ENCODE measurements around the gene SRMS.

Gene SRMS

DNA sequence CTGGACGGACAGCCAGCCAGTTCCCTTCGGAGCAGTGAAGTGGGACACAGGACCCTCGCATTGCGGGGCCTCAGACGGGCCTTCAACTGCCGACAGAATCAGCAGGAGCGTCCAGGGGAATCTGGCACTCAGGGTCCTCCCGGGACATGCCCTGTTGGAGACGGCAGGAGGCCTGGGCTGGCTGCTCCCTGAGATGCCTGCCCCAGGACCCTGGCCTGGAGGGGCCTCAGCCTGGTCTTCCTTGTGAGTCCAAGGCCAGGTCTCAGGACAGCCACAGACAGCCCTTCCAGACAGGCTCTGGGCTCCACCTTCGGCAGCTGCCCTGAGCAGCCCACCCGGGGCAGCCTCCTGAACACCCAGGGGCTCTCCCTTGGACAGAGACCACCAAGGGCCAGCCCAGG, 41.1 kb upstream of the SRMS start:
- H3K36me3 ChIP-seq (ENCODE audit: insufficient read depth, low read length) = 0 out of 2 replicates have a peak, but pooled peaks cover 2% of the 10 kb centered on the region
- no peak overlapping the region for H3K27ac ChIP-seq (ENCODE audit: low read depth, low read length)
- no peaks in the 10 kb centered on the region for H3K4me1 ChIP-seq (ENCODE audit: control insufficient read depth, insufficient read depth, low read length, unreplicated experiment)
- no peaks in the 10 kb centered on the region for H3K79me2 ChIP-seq (ENCODE audit: control insufficient read depth, insufficient read depth, low read length, unreplicated experiment)
- H3K4me3 ChIP-seq (ENCODE audit: low read depth, low read length) = no peak overlapping the region
- no peak overlapping the region for H2AFZ ChIP-seq (ENCODE audit: low read length, unreplicated experiment)
- H3K27me3 ChIP-seq (ENCODE audit: insufficient read depth, low read length) = no peaks in the 10 kb centered on the region

DNA sequence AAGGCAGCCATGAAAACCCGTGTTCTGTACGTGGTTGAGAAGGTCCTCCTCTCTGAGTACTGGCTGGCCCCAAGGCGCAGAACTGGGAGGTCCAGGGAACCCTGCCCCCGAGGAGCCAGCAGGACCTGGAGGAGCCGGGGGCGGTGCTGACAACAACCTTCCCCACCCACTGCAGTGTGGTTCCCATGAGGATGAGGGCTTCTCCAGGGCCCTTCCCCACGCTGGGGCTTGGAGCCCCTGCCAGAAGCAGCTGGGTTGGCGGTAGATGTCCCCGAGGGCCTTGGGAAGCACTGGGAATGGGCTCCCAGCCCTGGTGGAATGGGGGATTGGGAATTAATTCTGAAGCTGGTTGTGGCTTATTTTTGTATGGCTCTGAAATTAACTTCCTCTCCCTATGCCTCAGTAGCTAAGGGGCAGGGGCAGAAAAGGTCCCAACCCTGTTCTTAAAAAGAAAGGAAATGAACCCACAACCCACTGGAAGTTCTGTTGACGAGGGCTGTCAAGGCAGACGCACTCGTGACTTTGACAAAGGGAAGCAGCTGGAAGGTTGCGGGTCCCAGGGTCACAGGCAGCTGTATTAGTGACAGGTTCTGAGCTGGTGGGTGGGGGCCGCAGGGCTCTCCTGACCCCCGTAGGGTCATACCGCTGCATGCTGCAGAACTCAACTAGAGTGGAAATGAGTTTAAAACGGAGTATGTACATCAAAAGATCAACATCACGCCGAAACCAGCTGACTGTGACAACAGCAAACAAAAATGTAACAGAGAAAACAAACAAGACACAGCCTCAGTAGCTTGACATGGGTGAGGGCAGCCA, 40.4 kb upstream of the SRMS start:
- Histone ChIP-seq H2AFZ (ENCODE audit: low read length, unreplicated experiment) (no peak overlapping the region), H3K4me3 (ENCODE audit: low read depth, low read length) (no peak overlapping the region), H3K4me1 (ENCODE audit: control insufficient read depth, insufficient read depth, low read length, unreplicated experiment) (no peaks in the 10 kb centered on the region), H3K27ac (ENCODE audit: low read depth, low read length) (no peak overlapping the region), H3K79me2 (ENCODE audit: control insufficient read depth, insufficient read depth, low read length, unreplicated experiment) (no peaks in the 10 kb centered on the region), H3K27me3 (ENCODE audit: insufficient read depth, low read length) (no peaks in the 10 kb centered on the region), H3K36me3 (ENCODE audit: insufficient read depth, low read length) (0 out of 2 replicates have a peak, but pooled peaks cover under 1% of the 10 kb centered on the region)

DNA sequence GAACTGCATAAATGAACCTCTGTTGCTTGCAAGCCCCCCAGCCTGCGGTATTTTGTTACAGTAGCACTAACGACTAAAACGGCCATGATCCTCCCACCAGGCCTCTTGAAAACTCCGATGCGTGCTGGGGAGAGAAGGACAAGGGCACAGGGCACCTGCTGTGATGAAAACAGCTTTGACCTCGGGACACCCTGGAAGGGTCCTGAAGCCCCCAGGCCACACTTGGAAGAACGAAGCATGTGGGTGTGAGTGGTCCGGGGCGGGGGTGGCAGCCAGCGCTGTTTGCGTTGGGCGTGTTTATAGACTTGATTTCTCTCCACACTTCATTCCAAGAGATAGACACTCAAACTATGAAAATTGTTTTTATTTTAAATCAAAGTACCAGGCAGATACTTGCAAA, 39.7 kb upstream of the SRMS start:
- H3K36me3 ChIP-seq (ENCODE audit: insufficient read depth, low read length) = no peaks in the 10 kb centered on the region
- H3K79me2 ChIP-seq (ENCODE audit: control insufficient read depth, insufficient read depth, low read length, unreplicated experiment) = no peaks in the 10 kb centered on the region
- H3K27me3 ChIP-seq (ENCODE audit: insufficient read depth, low read length) = no peaks in the 10 kb centered on the region
- no peak overlapping the region for H2AFZ ChIP-seq (ENCODE audit: low read length, unreplicated experiment)
- H3K4me1 ChIP-seq (ENCODE audit: control insufficient read depth, insufficient read depth, low read length, unreplicated experiment) = no peaks in the 10 kb centered on the region
- no peak overlapping the region for H3K4me3 ChIP-seq (ENCODE audit: low read depth, low read length)
- H3K27ac ChIP-seq (ENCODE audit: low read depth, low read length) = no peak overlapping the region

DNA sequence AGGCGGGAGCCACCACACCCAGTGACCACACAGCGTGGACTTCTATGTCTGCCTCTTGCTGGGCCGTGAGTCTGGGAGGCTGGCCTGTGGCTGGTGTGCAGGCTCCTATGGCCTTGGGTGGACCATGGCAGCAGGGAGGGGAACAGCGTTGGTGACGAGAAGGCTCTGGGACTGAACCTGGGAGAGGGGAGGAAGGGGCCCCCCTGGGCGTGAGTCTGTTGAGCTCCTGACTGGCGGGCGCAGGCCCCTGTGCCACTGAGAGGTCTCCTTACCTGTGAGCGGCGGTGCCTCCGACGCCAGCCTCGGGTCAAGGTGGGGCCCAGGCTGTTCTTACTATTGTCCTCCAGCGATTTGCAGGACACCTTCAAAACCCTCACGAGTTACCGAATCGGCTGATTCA, 39.2 kb upstream of the SRMS start:
- Histone ChIP-seq H3K4me1 (ENCODE audit: control insufficient read depth, insufficient read depth, low read length, unreplicated experiment) (no peaks in the 10 kb centered on the region), H3K79me2 (ENCODE audit: control insufficient read depth, insufficient read depth, low read length, unreplicated experiment) (no peaks in the 10 kb centered on the region), H3K4me3 (ENCODE audit: low read depth, low read length) (no peak overlapping the region), H3K27me3 (ENCODE audit: insufficient read depth, low read length) (no peaks in the 10 kb centered on the region), H2AFZ (ENCODE audit: low read length, unreplicated experiment) (no peak overlapping the region), H3K27ac (ENCODE audit: low read depth, low read length) (no peak overlapping the region), H3K36me3 (ENCODE audit: insufficient read depth, low read length) (no peaks in the 10 kb centered on the region)

DNA sequence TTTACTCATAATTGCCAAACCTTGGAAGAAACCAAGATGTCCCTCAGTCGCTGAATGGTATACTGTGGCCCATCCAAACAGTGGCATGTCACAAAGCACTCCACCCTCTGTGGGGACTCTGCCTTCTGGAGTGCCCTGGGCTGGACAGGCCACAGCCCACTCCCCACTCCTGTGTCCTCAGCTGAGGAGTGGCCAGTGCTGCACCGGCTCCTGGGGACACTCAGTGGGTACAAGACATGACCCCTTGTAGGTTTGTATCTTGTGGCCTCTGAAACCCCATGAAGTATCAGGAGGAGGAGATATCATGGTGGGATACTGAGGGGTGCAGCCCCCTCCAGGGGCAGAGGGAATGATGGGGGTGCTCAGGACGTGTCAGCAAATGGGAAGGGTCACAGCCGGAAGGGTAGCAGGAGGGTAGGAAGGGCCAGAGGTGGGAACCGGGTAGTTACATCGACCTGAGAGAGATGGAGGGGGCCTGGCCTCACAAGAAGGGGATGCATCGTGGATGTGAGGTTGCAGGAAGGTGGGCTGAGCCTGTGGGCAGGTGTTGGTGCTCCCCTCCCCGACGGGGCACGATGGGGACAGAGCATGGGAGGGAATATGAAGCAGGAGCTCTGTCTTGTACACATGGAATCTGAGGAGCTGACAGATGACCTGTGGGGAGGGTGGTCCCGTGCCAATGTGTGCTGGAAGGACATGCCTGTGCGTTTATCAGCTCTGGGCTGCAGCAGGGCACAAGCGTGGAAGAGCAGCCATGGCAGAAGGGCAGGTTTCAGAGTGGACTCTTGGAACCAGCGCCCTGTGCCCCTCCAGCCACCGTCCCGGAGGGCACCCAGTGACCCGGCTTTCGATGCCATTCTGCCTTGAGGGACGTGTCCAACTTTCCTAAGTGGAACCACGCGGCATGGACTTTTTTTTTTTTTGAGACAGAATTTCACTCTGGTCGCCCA, 38.3 kb upstream of the SRMS start:
- Histone ChIP-seq H3K79me2 (ENCODE audit: control insufficient read depth, insufficient read depth, low read length, unreplicated experiment) (no peaks in the 10 kb centered on the region), H3K4me1 (ENCODE audit: control insufficient read depth, insufficient read depth, low read length, unreplicated experiment) (no peaks in the 10 kb centered on the region), H3K36me3 (ENCODE audit: insufficient read depth, low read length) (no peaks in the 10 kb centered on the region), H3K4me3 (ENCODE audit: low read depth, low read length) (no peak overlapping the region), H3K27ac (ENCODE audit: low read depth, low read length) (no peak overlapping the region), H3K27me3 (ENCODE audit: insufficient read depth, low read length) (no peaks in the 10 kb centered on the region), H2AFZ (ENCODE audit: low read length, unreplicated experiment) (no peak overlapping the region)

DNA sequence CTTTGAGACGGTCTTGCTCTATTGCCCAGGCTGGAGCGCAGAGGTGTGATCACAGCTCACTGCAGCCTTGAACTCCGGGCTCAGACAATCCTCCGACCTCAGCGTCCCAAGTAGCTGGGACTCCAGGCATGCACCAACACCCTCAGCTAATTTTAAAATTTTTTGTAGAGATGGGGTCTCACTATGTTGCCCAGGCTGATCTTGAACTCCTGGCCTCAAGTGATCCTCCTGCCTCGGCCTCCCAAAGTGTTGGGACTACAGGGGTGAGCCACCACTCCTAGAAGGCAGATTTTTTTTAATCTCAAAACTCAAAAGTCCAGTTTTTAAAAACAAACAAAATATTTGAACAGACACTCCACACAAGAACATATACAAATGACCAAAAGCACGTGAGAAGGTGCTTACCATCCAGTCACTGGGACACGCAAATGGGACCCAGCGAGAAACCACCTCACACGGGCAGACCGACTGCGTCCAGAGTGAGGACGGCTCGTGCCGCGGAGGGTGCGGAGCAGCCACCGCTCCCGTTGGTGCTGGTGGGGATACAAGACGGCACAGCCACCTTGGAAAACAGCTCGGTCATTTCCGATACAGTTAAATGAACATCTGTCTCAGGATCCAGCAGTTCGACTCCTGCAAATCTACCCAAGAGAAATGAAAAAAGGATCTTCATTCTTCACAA, 35.0 kb upstream of the SRMS start:
- H3K79me2 ChIP-seq (ENCODE audit: control insufficient read depth, insufficient read depth, low read length, unreplicated experiment) = no peaks in the 10 kb centered on the region
- no peaks in the 10 kb centered on the region for H3K27me3 ChIP-seq (ENCODE audit: insufficient read depth, low read length)
- H3K4me1 ChIP-seq (ENCODE audit: control insufficient read depth, insufficient read depth, low read length, unreplicated experiment) = no peaks in the 10 kb centered on the region
- no peak overlapping the region for H3K27ac ChIP-seq (ENCODE audit: low read depth, low read length)
- H2AFZ ChIP-seq (ENCODE audit: low read length, unreplicated experiment) = no peak overlapping the region
- no peaks in the 10 kb centered on the region for H3K36me3 ChIP-seq (ENCODE audit: insufficient read depth, low read length)
- H3K4me3 ChIP-seq (ENCODE audit: low read depth, low read length) = no peak overlapping the region

DNA sequence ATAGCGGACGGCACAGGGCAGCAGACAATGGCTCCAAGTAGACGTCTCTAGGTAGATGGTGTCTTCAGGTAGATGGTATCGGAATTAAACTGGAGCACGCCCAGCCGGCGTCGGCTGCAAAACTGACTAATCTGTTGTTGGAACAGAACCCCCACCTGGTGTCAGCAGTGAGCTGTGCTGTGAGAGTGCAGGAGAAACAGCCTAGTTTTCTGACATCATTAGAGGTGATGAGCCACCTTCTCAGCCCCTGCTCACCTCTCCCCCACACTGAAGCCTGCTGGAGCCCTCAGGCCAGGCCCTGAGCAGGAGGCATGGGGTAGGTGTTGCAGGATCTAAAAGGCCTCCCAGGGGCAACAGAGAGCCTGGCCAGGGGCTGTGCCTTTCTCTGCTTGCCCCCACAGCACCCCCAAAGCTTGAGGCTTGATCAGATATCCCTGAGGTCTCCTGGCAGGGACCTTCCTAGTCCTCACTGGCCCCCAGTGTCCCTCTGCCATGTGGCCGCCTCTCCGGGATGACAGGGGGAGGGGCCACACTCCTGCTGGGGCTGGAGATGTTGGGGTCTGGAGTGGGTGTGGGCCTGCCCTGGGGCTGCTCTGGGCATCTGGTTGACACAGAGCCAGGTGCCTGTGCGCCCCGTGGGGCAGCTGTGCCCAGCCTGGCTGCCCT, 33.4 kb upstream of the SRMS start:
- H3K27me3 ChIP-seq (ENCODE audit: insufficient read depth, low read length) = no peaks in the 10 kb centered on the region
- H3K4me1 ChIP-seq (ENCODE audit: control insufficient read depth, insufficient read depth, low read length, unreplicated experiment) = no peaks in the 10 kb centered on the region
- no peaks in the 10 kb centered on the region for H3K36me3 ChIP-seq (ENCODE audit: insufficient read depth, low read length)
- no peak overlapping the region for H3K4me3 ChIP-seq (ENCODE audit: low read depth, low read length)
- no peak overlapping the region for H3K27ac ChIP-seq (ENCODE audit: low read depth, low read length)
- H3K79me2 ChIP-seq (ENCODE audit: control insufficient read depth, insufficient read depth, low read length, unreplicated experiment) = no peaks in the 10 kb centered on the region
- H2AFZ ChIP-seq (ENCODE audit: low read length, unreplicated experiment) = no peak overlapping the region

DNA sequence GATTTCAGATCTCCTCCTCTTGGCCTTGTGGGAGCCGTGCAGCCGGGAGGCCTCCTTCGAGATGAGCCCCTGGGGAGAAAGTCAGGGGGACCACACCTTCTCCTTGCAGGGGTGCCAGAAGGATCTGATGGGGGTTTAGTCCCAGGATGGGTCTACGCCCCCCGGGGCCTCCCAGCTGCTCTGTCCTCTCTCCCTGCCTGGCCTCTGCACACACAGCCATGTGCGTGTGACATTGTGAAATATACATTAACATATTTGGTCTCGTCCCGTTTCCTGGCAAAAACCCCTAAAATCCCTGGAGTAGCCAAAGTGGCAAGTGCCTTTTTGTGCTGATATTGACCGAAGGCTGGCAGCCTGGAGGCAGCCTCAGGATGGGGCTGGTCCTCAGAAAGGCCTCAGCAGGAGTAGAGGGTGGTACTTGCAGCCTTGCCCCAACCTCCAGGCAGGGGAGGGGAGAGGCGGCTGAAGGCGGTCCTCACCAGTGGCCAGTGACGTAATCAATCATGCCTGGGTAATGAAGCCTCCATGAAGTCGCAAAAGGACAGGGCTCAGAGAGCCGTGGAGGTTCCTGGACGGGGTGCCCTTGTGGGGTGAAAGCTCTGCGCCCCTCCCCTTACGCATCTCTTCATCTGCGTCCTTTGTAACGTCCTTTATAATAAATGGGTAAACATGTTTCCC, 31.6 kb upstream of the SRMS start:
- no peak overlapping the region for H2AFZ ChIP-seq (ENCODE audit: low read length, unreplicated experiment)
- no peaks in the 10 kb centered on the region for H3K36me3 ChIP-seq (ENCODE audit: insufficient read depth, low read length)
- no peak overlapping the region for H3K27ac ChIP-seq (ENCODE audit: low read depth, low read length)
- peaks cover 10% of the 10 kb centered on the region for H3K4me1 ChIP-seq (ENCODE audit: control insufficient read depth, insufficient read depth, low read length, unreplicated experiment)
- H3K27me3 ChIP-seq (ENCODE audit: insufficient read depth, low read length) = no peaks in the 10 kb centered on the region
- no peak overlapping the region for H3K4me3 ChIP-seq (ENCODE audit: low read depth, low read length)
- no peaks in the 10 kb centered on the region for H3K79me2 ChIP-seq (ENCODE audit: control insufficient read depth, insufficient read depth, low read length, unreplicated experiment)

DNA sequence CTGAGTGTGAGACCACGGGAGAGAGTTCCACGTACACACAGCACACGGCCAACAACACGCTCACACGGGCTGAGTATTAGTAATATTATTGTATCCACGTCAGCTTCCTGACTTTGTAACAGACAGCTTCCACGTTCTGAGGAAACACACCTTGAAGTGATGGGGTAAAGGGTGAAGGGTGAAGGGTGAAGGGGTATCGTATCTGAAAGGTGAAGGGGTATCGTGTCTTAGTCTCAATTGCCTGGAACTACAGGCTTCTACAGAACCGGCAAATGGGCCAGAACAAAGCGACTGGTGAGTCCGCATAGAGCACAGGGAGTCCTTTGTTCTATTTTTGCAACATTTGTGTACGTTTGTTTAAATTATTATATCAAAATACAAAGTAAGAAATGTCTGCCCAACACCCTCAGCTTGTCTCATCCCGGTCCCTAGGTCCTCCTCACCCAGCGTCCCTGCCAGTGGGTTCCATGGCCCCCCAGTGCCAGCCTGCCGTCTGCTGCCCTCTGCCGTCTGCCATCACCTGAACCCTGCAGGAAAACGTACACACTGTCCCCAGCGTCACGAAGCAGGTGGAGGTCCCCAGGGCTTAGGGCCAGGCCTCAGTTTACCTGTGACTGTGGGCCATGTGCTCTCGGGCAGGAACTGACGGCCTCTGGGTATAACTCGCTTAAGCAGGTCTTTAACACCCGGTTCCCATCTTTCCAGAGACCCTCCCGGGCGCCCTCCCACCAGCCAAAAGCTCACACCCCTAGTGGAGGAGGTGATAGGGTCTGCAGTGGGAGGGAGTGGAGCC, 30.9 kb upstream of the SRMS start:
- H3K27me3 ChIP-seq (ENCODE audit: insufficient read depth, low read length) = no peaks in the 10 kb centered on the region
- peaks cover 4% of the 10 kb centered on the region for H3K79me2 ChIP-seq (ENCODE audit: control insufficient read depth, insufficient read depth, low read length, unreplicated experiment)
- H2AFZ ChIP-seq (ENCODE audit: low read length, unreplicated experiment) = no peak overlapping the region
- no peaks in the 10 kb centered on the region for H3K36me3 ChIP-seq (ENCODE audit: insufficient read depth, low read length)
- H3K4me1 ChIP-seq (ENCODE audit: control insufficient read depth, insufficient read depth, low read length, unreplicated experiment) = peaks cover 10% of the 10 kb centered on the region
- H3K4me3 ChIP-seq (ENCODE audit: low read depth, low read length) = no peak overlapping the region
- no peak overlapping the region for H3K27ac ChIP-seq (ENCODE audit: low read depth, low read length)
